ENCODE measurements around the gene GJE1. TPM values are rescaled to one million over a fixed set of nuclear protein-coding genes. Genes with fewer than 3 reads are reported as not detected.

Gene GJE1
- total RNA-seq, 2 donors from 2014 or later, result not detected

DNA sequence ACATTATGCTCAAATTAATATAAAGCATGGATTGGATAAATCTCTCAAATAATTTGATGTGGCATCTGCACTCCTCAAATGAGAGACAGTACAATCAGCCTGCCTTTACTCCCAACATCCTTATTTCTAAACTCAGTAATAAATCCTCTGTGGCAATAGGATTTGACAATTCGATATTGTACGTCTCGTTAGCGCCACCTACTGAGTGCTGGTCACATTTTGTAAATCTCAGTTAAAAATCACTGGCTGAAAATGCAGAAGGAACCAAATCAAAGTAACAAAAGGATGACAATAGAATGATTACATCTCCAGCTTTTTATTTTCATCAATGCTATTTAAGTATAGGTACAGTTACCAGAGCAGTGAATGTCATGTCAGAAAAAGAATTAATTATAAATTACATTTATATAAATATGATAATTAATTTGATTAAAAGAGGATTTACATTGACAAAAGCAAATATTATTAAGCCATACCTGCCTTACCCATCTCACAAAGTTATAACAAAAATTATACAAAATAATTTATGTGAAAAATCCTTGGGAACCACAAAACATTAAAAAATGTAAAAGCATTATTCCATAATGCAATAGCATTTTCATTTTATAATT lies 20.2 kb upstream of the GJE1 start:
- no peak for TF ChIP-seq POLR2A (IDR thresholded peaks at IDR 0.05)
- TF ChIP-seq, protein P1, sequence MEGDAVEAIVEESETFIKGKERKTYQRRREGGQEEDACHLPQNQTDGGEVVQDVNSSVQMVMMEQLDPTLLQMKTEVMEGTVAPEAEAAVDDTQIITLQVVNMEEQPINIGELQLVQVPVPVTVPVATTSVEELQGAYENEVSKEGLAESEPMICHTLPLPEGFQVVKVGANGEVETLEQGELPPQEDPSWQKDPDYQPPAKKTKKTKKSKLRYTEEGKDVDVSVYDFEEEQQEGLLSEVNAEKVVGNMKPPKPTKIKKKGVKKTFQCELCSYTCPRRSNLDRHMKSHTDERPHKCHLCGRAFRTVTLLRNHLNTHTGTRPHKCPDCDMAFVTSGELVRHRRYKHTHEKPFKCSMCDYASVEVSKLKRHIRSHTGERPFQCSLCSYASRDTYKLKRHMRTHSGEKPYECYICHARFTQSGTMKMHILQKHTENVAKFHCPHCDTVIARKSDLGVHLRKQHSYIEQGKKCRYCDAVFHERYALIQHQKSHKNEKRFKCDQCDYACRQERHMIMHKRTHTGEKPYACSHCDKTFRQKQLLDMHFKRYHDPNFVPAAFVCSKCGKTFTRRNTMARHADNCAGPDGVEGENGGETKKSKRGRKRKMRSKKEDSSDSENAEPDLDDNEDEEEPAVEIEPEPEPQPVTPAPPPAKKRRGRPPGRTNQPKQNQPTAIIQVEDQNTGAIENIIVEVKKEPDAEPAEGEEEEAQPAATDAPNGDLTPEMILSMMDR (IDR thresholded peaks at IDR 0.05), result peak in 3 of 4 experiments; percentile 49 to 74 (median 61)
- WGBS, result 0% methylated on average over 4 of the region's 4 CpGs

DNA sequence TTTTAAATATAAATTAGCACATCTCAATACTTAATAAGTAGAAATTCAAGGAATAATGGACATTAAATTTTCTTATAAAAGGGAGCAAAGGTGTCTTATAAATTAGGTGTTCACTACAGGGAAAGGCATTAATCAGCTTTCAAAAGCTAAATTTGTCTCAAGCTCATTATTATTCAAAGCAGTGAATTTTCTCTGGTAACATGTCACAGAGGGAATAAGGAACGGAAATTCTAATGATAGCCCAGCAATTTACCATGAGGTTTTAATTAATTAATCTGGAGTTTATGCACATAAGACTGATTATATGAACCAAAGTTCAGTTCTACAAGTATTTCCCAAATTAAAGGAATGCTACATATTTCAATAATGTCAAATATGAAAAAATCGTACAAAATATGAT lies 15.4 kb upstream of the GJE1 start:
- no peak for DNase-seq (ENCODE audit: low spot score)
- 96% methylated on average over 2 of the region's 2 CpGs for WGBS
- H3K4me1 ChIP-seq (replicated peaks), result no peaks in the 10 kb centered on the region
- intact Hi-C loops (cut with DNase I), result no loop called here
- H3K27ac ChIP-seq, result no peak overlapping the region
- no peaks in the 10 kb centered on the region for H3K36me3 ChIP-seq
- TF ChIP-seq POLR2AphosphoS5 (IDR thresholded peaks at IDR 0.05) (no peak), POLR2A (IDR thresholded peaks at IDR 0.05) (no peak)
- TF ChIP-seq, protein P1 (IDR thresholded peaks at IDR 0.05), result no peak
- no peaks in the 10 kb centered on the region for H3K27me3 ChIP-seq (replicated peaks; ENCODE audit: insufficient read depth)
- no peak overlapping the region for H3K4me3 ChIP-seq
- H3K9me3 ChIP-seq, result no peaks in the 10 kb centered on the region

More for the DNA sequence above, 20.2 kb upstream of the GJE1 start:
- peak; percentile 65 for DNase-seq (ENCODE audit: low spot score)
- no peaks in the 10 kb centered on the region for H3K36me3 ChIP-seq
- no peaks in the 10 kb centered on the region for H3K27me3 ChIP-seq (replicated peaks; ENCODE audit: insufficient read depth)
- H3K4me1 ChIP-seq (replicated peaks), result no peaks in the 10 kb centered on the region
- no peak overlapping the region for H3K4me3 ChIP-seq
- intact Hi-C loops (cut with DNase I), result no loop called here
- H3K27ac ChIP-seq, result no peak overlapping the region
- no peaks in the 10 kb centered on the region for H3K9me3 ChIP-seq

DNA sequence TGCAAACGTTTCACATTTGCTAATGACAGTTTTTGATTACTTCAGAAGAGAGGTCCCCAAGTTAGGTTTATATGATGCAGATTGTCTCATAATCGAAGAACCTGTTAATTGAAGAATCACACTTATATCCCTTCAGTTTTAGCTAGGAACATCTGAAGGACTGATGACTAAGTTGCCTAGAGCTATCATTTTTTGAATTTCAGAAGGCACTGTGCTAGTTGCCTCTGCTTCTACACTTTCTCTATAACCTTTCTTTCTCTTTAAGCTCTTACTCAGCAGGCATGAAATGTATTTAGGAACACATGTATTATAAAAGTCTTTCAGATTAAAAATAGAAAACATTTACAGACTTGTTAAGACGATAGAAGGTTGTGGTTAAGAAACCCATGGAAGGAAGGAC lies 14.4 kb upstream of the GJE1 start:
- no peaks in the 10 kb centered on the region for H3K4me1 ChIP-seq (replicated peaks)
- intact Hi-C loops (cut with DNase I), result no loop called here
- no peak overlapping the region for H3K27ac ChIP-seq
- H3K36me3 ChIP-seq, result no peaks in the 10 kb centered on the region
- H3K27me3 ChIP-seq (replicated peaks; ENCODE audit: insufficient read depth), result no peaks in the 10 kb centered on the region
- WGBS, result 81% methylated on average over 3 of the region's 3 CpGs
- no peak overlapping the region for H3K4me3 ChIP-seq
- DNase-seq (ENCODE audit: low spot score), result no peak
- H3K9me3 ChIP-seq, result no peaks in the 10 kb centered on the region
- TF ChIP-seq POLR2A (IDR thresholded peaks at IDR 0.05) (no peak), POLR2AphosphoS5 (IDR thresholded peaks at IDR 0.05) (no peak)
- TF ChIP-seq, protein P1 (IDR thresholded peaks at IDR 0.05), result no peak

DNA sequence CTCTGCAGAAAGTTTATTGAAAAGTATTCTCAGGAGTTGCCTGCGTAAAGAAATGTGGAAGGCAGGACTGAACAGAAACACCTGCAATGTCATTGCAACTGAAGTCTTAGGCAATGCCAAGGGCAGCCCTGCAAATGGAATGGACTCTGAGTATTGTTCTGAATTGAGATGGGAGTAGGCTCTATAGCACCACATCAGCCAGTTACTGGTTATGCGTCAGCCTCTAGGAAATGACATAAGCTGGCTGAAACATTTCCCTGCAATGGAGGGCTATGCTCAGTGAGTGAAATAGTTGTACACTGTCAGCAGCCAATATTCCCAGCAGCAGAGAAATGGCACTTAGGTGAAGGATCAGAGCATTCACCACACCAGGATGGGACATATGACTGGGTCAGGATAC lies 13.8 kb upstream of the GJE1 start:
- 80% methylated on average over 2 of the region's 2 CpGs for WGBS
- H3K36me3 ChIP-seq, result no peaks in the 10 kb centered on the region
- H3K4me3 ChIP-seq, result no peak overlapping the region
- H3K27me3 ChIP-seq (replicated peaks; ENCODE audit: insufficient read depth), result no peaks in the 10 kb centered on the region
- no peak overlapping the region for H3K27ac ChIP-seq
- TF ChIP-seq POLR2A (IDR thresholded peaks at IDR 0.05) (no peak), POLR2AphosphoS5 (IDR thresholded peaks at IDR 0.05) (no peak)
- TF ChIP-seq, protein P1 (IDR thresholded peaks at IDR 0.05), result no peak
- DNase-seq (ENCODE audit: low spot score), result no peak
- intact Hi-C loops (cut with DNase I), result no loop called here
- H3K9me3 ChIP-seq, result no peaks in the 10 kb centered on the region
- no peaks in the 10 kb centered on the region for H3K4me1 ChIP-seq (replicated peaks)

DNA sequence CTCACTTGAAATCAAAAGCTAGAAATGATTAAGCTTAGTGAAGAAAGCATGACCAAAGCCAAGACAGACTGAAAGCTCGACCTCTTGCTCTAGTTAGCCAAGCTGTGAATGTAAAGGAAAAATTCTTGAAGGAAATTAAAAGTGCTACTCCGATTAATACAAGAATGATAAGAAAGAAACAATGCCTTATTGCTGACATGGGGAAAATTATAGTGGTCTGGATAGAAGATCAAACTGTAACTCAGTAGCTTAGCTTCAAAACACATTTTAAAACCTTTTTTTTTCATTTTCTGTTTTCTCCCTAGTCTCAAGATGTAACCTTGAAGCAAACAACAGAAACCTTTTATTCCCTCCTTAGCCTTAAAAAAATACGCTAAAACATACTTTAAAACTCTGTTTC lies 11.4 kb upstream of the GJE1 start:
- no peak for TF ChIP-seq POLR2A (IDR thresholded peaks at IDR 0.05)
- no peak for TF ChIP-seq POLR2AphosphoS5 (IDR thresholded peaks at IDR 0.05)
- TF ChIP-seq, protein P1 (IDR thresholded peaks at IDR 0.05), result no peak
- no peaks in the 10 kb centered on the region for H3K9me3 ChIP-seq
- 88% methylated on average over 3 of the region's 3 CpGs for WGBS

More for the DNA sequence above, 11.4 kb upstream of the GJE1 start:
- Histone ChIP-seq H3K27me3 (replicated peaks; ENCODE audit: insufficient read depth) (no peaks in the 10 kb centered on the region), H3K4me3 (no peak overlapping the region), H3K4me1 (replicated peaks) (no peaks in the 10 kb centered on the region), H3K36me3 (no peaks in the 10 kb centered on the region), H3K27ac (no peak overlapping the region)
- intact Hi-C loops (cut with DNase I), result no loop called here
- no peak for DNase-seq (ENCODE audit: low spot score)

Data from prostate gland (tissue), 2 donors.